ENCODE results near the gene C5orf52.

The C5orf52 gene

GRCh38 chr5:157648275-157648990 lies 22.9 kb upstream of the C5orf52 start:
- no peak for DNase-seq (ENCODE audit: low read depth)
- TF ChIP-seq, protein P1, sequence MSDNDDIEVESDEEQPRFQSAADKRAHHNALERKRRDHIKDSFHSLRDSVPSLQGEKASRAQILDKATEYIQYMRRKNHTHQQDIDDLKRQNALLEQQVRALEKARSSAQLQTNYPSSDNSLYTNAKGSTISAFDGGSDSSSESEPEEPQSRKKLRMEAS (IDR thresholded peaks at IDR 0.05; ENCODE audit: low read depth, low read length): no peak
- TF ChIP-seq MYC (IDR thresholded peaks at IDR 0.05; ENCODE audit: low read depth, low read length): no peak
- no peak for TF ChIP-seq CTCF (IDR thresholded peaks at IDR 0.05; ENCODE audit: low read depth, low read length)
- TF ChIP-seq POLR2A (IDR thresholded peaks at IDR 0.05; ENCODE audit: extremely low read depth, insufficient read length): no peak
- H3K4me3 ChIP-seq (ENCODE audit: low read depth, low read length): no peak overlapping the region

- TF ChIP-seq CTCF (IDR thresholded peaks at IDR 0.05; ENCODE audit: low read depth, low read length) (no peak), MYC (IDR thresholded peaks at IDR 0.05; ENCODE audit: low read depth, low read length) (no peak), POLR2A (IDR thresholded peaks at IDR 0.05; ENCODE audit: extremely low read depth, insufficient read length) (no peak)
- TF ChIP-seq, protein P1 (IDR thresholded peaks at IDR 0.05; ENCODE audit: low read depth, low read length): no peak
- H3K4me3 ChIP-seq (ENCODE audit: low read depth, low read length): no peak overlapping the region
- DNase-seq (ENCODE audit: low read depth): no peak
Measured at GRCh38 chr5:157649101-157649500, 22.2 kb upstream of the C5orf52 start.

- H3K4me3 ChIP-seq (ENCODE audit: low read depth, low read length): no peak overlapping the region
- no peak for DNase-seq (ENCODE audit: low read depth)
- TF ChIP-seq MYC (IDR thresholded peaks at IDR 0.05; ENCODE audit: low read depth, low read length) (no peak), CTCF (IDR thresholded peaks at IDR 0.05; ENCODE audit: low read depth, low read length) (no peak), POLR2A (IDR thresholded peaks at IDR 0.05; ENCODE audit: extremely low read depth, insufficient read length) (no peak)
- TF ChIP-seq, protein P1 (IDR thresholded peaks at IDR 0.05; ENCODE audit: low read depth, low read length): no peak
Measured at GRCh38 chr5:157650991-157651611, 20.2 kb upstream of the C5orf52 start.

- no peak for DNase-seq (ENCODE audit: low read depth)
- TF ChIP-seq, protein P1 (IDR thresholded peaks at IDR 0.05; ENCODE audit: low read depth, low read length): no peak
- TF ChIP-seq CTCF (IDR thresholded peaks at IDR 0.05; ENCODE audit: low read depth, low read length): no peak
- TF ChIP-seq MYC (IDR thresholded peaks at IDR 0.05; ENCODE audit: low read depth, low read length): no peak
- no peak for TF ChIP-seq POLR2A (IDR thresholded peaks at IDR 0.05; ENCODE audit: extremely low read depth, insufficient read length)
- no peak overlapping the region for H3K4me3 ChIP-seq (ENCODE audit: low read depth, low read length)
Measured at GRCh38 chr5:157651623-157652376, 19.5 kb upstream of the C5orf52 start.

- H3K4me3 ChIP-seq (ENCODE audit: low read depth, low read length): no peak within 1 kb of the TSS
- TF ChIP-seq MYC (IDR thresholded peaks at IDR 0.05; ENCODE audit: low read depth, low read length) (no peak), POLR2A (IDR thresholded peaks at IDR 0.05; ENCODE audit: extremely low read depth, insufficient read length) (no peak), CTCF (IDR thresholded peaks at IDR 0.05; ENCODE audit: low read depth, low read length) (no peak)
- TF ChIP-seq, protein P1 (IDR thresholded peaks at IDR 0.05; ENCODE audit: low read depth, low read length): no peak
- DNase-seq (ENCODE audit: low read depth): no peak
Measured at GRCh38 chr5:157652377-157652692, 19.0 kb upstream of the C5orf52 start, which contains the start of gene SOX30. SOX30 (minus strand) TSS chr5:157652438; CDS start chr5:157652078, 360 bp downstream.

All from NB4 (cell line).